Measurements from ENCODE around the gene PDE10A.
A peak's percentile ranks its signal among the peaks of the same experiment; 100 is the strongest.

The PDE10A gene

DNA sequence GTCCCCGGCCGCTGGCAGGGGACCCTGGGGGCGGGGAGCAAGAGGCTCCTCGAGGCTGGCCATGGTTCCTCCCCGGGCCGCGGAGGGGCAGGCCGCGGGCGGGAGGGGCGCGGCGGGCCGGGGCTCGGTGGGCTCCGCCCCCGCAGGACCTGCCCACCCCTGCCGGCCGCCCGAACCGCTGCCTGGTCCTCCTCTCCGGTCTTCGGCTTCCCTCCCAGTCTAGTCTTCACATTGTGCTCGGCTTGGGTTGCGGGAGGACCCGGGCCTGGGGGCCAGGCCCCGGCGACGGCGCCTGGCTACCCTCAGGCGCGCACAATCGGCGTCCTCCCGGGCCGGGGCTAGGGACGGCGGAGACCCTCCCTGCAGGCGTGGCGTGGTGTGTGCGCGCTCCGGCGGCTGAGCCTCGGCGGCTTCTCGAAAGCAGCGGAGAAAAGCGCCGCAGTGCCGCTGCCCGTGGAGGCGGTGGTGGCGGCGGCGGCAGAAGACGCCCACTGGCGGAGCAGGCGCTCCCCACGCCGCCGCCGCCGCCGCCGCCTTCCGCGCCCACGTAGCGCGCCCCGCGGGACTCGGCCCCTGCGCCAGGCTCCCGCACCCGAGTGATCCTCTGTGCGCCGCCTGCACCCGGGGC, at the start of gene PDE10A:
Gene PDE10A (minus strand): TSS at position 493 of the 628 bp plus-strand sequence. CDS start 430 bp downstream, at position 63.
- H3K9ac ChIP-seq (ENCODE audit: low read length): no peak within 1 kb of the TSS
- peaks cover 13% of the 10 kb centered on the region for H3K4me1 ChIP-seq (ENCODE audit: control insufficient read depth, insufficient read depth, low read length)
- no peaks in the 10 kb centered on the region for H3K36me3 ChIP-seq (ENCODE audit: control insufficient read depth, insufficient read depth, low read length)
- peak within 1 kb of the TSS; percentile 58 for H3K4me3 ChIP-seq (ENCODE audit: low read length)
- H3K27ac ChIP-seq (ENCODE audit: low read depth, low read length): no peak within 1 kb of the TSS
- H3K27me3 ChIP-seq (ENCODE audit: control insufficient read depth, insufficient read depth, low read length): peaks cover 20% of the 10 kb centered on the region

DNA sequence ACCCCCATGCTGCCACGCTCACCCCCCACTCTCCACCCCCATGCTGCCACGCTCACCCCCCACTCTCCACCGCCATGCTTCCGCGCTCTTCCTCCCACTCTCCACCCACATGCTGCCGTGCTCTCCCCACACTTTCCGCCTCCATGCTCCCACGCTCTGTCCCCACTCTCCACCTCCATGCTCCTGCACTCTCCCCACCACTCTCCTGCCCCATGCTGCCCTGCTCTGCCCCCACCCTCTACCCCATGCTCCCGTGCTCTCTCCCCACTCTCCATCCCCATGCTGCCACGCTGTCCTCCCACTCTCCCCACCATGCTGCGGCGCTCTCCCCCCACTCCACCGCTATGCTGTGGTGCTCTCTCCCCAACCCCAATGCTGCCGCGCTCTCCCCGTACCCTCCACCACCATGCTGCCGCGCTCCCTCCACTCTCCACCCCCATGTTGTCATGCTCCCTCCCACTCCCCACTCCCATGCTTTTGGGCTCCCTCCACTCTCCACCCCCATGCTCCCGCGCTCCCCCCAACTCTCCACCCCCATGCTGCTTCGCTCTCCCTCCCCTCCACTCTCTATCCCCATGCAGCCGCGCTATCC, 46.0 kb upstream of the PDE10A start:
- no peak overlapping the region for H3K9ac ChIP-seq (ENCODE audit: low read length)
- no peaks in the 10 kb centered on the region for H3K36me3 ChIP-seq (ENCODE audit: control insufficient read depth, insufficient read depth, low read length)
- H3K27me3 ChIP-seq (ENCODE audit: control insufficient read depth, insufficient read depth, low read length): no peaks in the 10 kb centered on the region
- no peak overlapping the region for H3K4me3 ChIP-seq (ENCODE audit: low read length)
- H3K27ac ChIP-seq (ENCODE audit: low read depth, low read length): no peak overlapping the region
- H3K4me1 ChIP-seq (ENCODE audit: control insufficient read depth, insufficient read depth, low read length): no peaks in the 10 kb centered on the region

GRCh38 chr6:165707067-165707853, 44.2 kb upstream of the PDE10A start:
- H3K4me1 ChIP-seq (ENCODE audit: control insufficient read depth, insufficient read depth, low read length): no peaks in the 10 kb centered on the region
- H3K36me3 ChIP-seq (ENCODE audit: control insufficient read depth, insufficient read depth, low read length): no peaks in the 10 kb centered on the region
- H3K4me3 ChIP-seq (ENCODE audit: low read length): no peak overlapping the region
- H3K27ac ChIP-seq (ENCODE audit: low read depth, low read length): no peak overlapping the region
- no peaks in the 10 kb centered on the region for H3K27me3 ChIP-seq (ENCODE audit: control insufficient read depth, insufficient read depth, low read length)
- H3K9ac ChIP-seq (ENCODE audit: low read length): no peak overlapping the region

DNA sequence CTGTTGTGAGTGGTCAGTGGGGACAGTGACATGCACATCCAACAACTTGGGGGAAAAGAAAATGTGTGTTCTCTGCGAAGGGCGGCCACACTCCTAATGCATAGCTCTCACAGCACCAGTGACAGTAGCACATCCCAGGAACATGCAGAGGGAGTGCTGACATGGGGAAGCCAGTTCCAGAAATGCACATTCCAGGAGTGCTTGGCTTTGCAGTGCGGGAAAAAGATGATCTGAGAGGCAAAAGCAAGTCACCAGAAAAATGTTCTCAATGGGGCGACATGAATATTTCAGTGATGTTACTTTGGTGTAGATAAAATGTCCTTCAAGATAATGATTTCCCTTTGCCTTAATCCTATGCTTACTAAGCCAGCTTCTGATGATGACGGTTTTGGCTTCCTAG, 42.9 kb upstream of the PDE10A start:
- Histone ChIP-seq H3K4me1 (ENCODE audit: control insufficient read depth, insufficient read depth, low read length) (no peaks in the 10 kb centered on the region), H3K36me3 (ENCODE audit: control insufficient read depth, insufficient read depth, low read length) (no peaks in the 10 kb centered on the region), H3K27ac (ENCODE audit: low read depth, low read length) (no peak overlapping the region), H3K4me3 (ENCODE audit: low read length) (no peak overlapping the region), H3K9ac (ENCODE audit: low read length) (no peak overlapping the region), H3K27me3 (ENCODE audit: control insufficient read depth, insufficient read depth, low read length) (no peaks in the 10 kb centered on the region)

DNA sequence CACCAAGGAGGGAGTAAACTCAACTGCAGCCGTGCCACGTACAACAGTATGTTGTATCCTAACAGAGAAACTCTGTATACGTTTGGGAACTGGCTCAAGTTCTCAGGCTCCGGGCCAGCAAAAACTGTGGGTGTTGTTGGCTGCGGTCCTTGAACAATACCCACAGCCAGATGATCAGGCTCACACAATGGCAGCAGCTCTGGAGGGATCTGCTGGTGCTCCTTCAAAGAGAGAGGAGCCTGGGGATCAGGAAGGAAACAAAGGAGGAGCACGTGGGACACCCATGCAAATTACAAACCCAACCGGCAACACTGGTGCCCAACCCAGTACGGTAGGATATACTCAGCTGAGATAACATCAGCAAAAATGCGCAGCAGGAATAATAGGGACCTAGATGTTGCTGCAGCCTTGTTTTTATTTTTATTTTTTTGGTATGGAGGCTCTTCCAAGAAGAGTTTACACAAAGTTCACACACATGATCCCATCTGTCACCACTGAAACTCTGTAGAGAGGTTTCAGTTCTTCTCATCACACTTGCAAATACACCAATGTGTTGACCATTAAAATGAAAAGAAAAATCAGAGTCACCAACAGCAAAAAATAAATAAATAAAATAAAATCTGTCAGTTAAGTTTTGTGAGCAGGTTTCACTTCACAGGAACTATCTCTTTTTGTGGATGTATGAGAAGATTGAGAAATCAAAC, 41.2 kb upstream of the PDE10A start:
- H3K4me3 ChIP-seq (ENCODE audit: low read length): no peak overlapping the region
- no peak overlapping the region for H3K9ac ChIP-seq (ENCODE audit: low read length)
- H3K27ac ChIP-seq (ENCODE audit: low read depth, low read length): no peak overlapping the region
- no peaks in the 10 kb centered on the region for H3K27me3 ChIP-seq (ENCODE audit: control insufficient read depth, insufficient read depth, low read length)
- H3K36me3 ChIP-seq (ENCODE audit: control insufficient read depth, insufficient read depth, low read length): no peaks in the 10 kb centered on the region
- peaks cover 3% of the 10 kb centered on the region for H3K4me1 ChIP-seq (ENCODE audit: control insufficient read depth, insufficient read depth, low read length)

- Histone ChIP-seq H3K9ac (ENCODE audit: low read length) (no peak overlapping the region), H3K27ac (ENCODE audit: low read depth, low read length) (no peak overlapping the region), H3K4me3 (ENCODE audit: low read length) (no peak overlapping the region), H3K36me3 (ENCODE audit: control insufficient read depth, insufficient read depth, low read length) (no peaks in the 10 kb centered on the region), H3K4me1 (ENCODE audit: control insufficient read depth, insufficient read depth, low read length) (peaks cover 3% of the 10 kb centered on the region), H3K27me3 (ENCODE audit: control insufficient read depth, insufficient read depth, low read length) (no peaks in the 10 kb centered on the region)
Observed at GRCh38 chr6:165702669-165703068, 39.6 kb upstream of the PDE10A start.

DNA sequence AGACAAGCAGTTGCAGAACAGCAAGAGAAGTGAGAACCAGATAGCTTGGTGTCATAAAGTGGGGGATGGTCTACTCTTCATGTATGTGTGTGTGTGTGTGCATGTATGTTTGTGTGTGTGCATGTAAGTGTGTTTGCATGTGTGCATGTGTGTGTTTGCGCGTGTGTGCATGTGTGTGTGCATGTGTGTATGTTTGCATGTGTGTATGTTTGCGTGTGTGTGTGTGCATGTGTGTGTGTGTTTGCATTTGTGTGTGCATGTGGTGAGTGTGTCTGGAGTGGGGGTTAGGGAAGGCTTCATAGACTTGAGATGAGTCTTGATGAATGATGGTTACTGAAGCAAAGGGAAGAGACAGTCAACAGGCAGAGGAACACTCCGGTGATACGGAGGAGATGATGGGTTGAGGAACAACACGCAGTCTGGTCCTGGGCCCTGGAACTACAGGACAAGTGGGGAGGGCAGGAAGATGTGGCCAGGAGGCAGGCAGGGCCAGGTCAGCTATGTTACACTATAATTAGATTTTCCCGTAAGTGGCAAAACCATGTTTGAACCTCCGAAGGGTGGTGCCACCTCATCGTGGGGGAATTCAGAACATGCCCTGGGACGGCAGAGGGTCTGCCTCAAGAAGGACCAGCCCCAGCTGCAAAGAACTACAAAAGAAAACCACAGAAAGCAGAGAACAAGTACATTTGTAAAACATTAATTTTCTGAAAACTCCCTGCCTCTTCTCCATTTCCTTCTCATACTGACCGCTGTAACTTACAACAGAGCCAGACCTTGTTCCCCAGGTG, 38.7 kb upstream of the PDE10A start:
- no peaks in the 10 kb centered on the region for H3K27me3 ChIP-seq (ENCODE audit: control insufficient read depth, insufficient read depth, low read length)
- H3K4me1 ChIP-seq (ENCODE audit: control insufficient read depth, insufficient read depth, low read length): peaks cover 3% of the 10 kb centered on the region
- no peaks in the 10 kb centered on the region for H3K36me3 ChIP-seq (ENCODE audit: control insufficient read depth, insufficient read depth, low read length)
- H3K4me3 ChIP-seq (ENCODE audit: low read length): no peak overlapping the region
- H3K27ac ChIP-seq (ENCODE audit: low read depth, low read length): no peak overlapping the region
- no peak overlapping the region for H3K9ac ChIP-seq (ENCODE audit: low read length)

DNA sequence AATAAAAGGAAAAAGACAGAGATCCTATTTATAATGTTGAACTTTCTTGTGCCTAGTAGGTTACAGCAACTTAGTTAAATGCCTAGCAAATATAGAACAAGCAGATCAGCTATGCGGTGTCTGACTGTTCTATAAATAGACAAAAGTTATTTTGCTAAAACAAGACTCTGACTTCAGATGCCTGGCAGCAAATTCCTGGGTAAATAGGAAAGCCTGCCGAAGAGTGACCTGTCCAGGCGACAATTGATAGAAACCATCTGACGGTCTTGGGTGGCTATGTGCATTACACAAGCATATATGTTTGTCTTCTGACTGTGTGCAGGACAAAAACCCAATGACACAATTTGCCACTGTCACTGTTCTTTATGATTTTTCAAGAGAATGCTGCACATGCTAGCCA, 38.0 kb upstream of the PDE10A start:
- peaks cover 3% of the 10 kb centered on the region for H3K4me1 ChIP-seq (ENCODE audit: control insufficient read depth, insufficient read depth, low read length)
- H3K27ac ChIP-seq (ENCODE audit: low read depth, low read length): no peak overlapping the region
- H3K4me3 ChIP-seq (ENCODE audit: low read length): no peak overlapping the region
- H3K27me3 ChIP-seq (ENCODE audit: control insufficient read depth, insufficient read depth, low read length): no peaks in the 10 kb centered on the region
- no peak overlapping the region for H3K9ac ChIP-seq (ENCODE audit: low read length)
- H3K36me3 ChIP-seq (ENCODE audit: control insufficient read depth, insufficient read depth, low read length): no peaks in the 10 kb centered on the region

GRCh38 chr6:165698868-165699267, 35.8 kb upstream of the PDE10A start:
- Histone ChIP-seq H3K9ac (ENCODE audit: low read length) (no peak overlapping the region), H3K4me1 (ENCODE audit: control insufficient read depth, insufficient read depth, low read length) (peaks cover 3% of the 10 kb centered on the region), H3K4me3 (ENCODE audit: low read length) (no peak overlapping the region), H3K36me3 (ENCODE audit: control insufficient read depth, insufficient read depth, low read length) (no peaks in the 10 kb centered on the region), H3K27me3 (ENCODE audit: control insufficient read depth, insufficient read depth, low read length) (no peaks in the 10 kb centered on the region), H3K27ac (ENCODE audit: low read depth, low read length) (no peak overlapping the region)

DNA sequence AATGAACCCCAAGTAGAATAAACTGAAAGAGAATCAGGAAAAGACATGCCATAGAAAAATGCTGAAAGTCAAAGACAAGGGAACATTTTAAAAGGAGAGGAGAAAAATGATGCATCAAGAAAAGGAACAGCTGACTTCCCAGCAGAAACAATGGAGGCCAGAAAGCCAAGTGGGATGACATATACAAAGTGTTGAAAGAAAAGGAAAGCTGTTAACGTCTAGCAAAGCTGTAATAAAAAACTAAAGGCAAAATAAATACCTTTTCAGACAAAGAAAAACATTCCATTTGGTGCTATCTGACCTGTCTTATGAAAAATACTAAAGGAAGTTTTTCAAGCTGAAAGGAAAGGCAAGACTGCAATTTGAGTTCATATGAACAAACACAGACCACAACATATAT, 34.1 kb upstream of the PDE10A start:
- Histone ChIP-seq H3K27me3 (ENCODE audit: control insufficient read depth, insufficient read depth, low read length) (no peaks in the 10 kb centered on the region), H3K4me1 (ENCODE audit: control insufficient read depth, insufficient read depth, low read length) (peaks cover 3% of the 10 kb centered on the region)

DNA sequence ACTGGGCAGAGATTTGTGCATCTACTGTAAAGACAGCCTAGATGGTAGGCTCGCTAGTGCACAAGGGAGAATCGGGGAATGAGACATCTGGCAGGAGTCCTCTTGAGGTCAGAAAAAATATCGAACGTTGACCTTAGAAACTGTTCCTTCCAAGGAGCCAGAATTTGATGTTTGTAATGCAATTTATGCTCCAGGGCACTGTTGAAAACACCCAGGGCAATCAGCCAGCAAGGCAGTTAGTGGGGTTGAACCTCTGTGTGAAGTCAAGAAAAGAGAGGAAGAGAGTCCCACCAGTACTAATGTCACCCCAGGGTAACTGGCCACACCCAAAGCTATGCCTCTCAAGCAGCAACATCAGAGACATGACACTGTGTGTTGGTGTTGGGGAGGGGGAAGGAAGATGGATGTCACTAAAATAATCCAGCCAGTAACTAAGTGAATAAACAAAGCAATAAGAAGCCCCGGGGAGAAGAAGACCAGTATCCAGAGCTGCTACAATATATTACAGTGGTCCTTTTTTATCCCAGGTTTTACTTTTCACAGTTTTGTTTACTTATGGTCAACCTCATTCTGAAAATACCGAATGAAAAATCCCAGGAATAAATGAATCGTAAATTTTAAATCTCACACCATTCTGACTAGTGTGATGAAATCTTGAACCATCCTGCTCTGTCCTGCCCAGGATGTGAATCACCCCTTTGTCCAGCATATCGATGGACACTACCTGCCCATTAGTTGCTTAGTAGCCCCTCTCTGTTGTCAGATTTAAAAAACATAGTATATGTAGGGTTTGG, 32.9 kb upstream of the PDE10A start:
- Histone ChIP-seq H3K4me1 (ENCODE audit: control insufficient read depth, insufficient read depth, low read length) (peaks cover 3% of the 10 kb centered on the region), H3K36me3 (ENCODE audit: control insufficient read depth, insufficient read depth, low read length) (no peaks in the 10 kb centered on the region), H3K4me3 (ENCODE audit: low read length) (no peak overlapping the region), H3K27me3 (ENCODE audit: control insufficient read depth, insufficient read depth, low read length) (no peaks in the 10 kb centered on the region), H3K9ac (ENCODE audit: low read length) (no peak overlapping the region), H3K27ac (ENCODE audit: low read depth, low read length) (no peak overlapping the region)

More for the DNA sequence above, 34.1 kb upstream of the PDE10A start:
- Histone ChIP-seq H3K4me3 (ENCODE audit: low read length) (no peak overlapping the region), H3K27ac (ENCODE audit: low read depth, low read length) (no peak overlapping the region), H3K36me3 (ENCODE audit: control insufficient read depth, insufficient read depth, low read length) (no peaks in the 10 kb centered on the region), H3K9ac (ENCODE audit: low read length) (no peak overlapping the region)
